GM12892 (cell line): Measurements from ENCODE around the gene C4orf51.

Source experiments
- POLR2A ChIP-seq: IDR thresholded peaks from 2 replicates; pipeline ENCODE4 v1.6.1; 2011; ENCODE audit warnings: low read depth, low read length, control low read depth
- POLR2AphosphoS5 ChIP-seq: IDR thresholded peaks from 2 replicates; pipeline ENCODE4 v1.6.1; 2011; ENCODE audit warnings: low read depth, low read length, control low read depth

DNA sequence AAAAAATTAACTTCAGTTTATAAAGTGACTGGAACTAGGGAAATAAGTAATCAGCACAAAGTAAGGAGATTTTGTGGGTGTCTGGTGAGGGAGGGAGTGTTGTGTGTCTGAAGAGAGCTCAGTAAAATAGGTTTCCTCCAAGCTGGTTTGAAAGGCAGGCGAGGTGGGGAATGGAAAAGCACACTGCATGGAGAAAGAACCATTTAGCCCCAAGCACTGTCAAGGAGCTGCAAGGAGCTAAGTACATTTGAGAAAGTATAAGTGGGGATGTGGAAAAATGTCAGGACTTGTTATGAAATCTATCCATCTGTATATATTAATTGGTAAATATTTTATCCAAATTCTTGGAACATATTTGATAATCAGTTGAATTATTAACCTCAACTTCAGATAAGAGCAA is 956 bp downstream of the C4orf51 start:
- TF ChIP-seq POLR2AphosphoS5, result no peak
- TF ChIP-seq POLR2A, result no peak
